Neural progenitor cell (in vitro differentiated cells): ENCODE results near the gene ATAD3A. TPM values are rescaled to one million over a fixed set of nuclear protein-coding genes. Genes with fewer than 3 reads are reported as not detected.
"Not testable (repeated sequence)": the region's sequence is repeated elsewhere in the genome, so short reads cannot be mapped to it uniquely, and the experiment has no call there.

Experiments used
- DNase-seq: peaks from one replicate; pipeline ENCODE4 v3.0.0-alpha.2; 2016; ENCODE audit warnings: low spot score
- H2AFZ ChIP-seq: fragments of 200-600 bp; sonication (generic); replicated peaks from 2 replicates; pipeline ENCODE4 v1.6.1; 2016; ENCODE audit warnings: antibody characterized with exemption
- H3F3A ChIP-seq: fragments of 200-600 bp; sonication (generic); 2 replicates; pipeline ENCODE4 v1.6.1; 2016; ENCODE audit warnings: antibody characterized with exemption, low read depth
- H3K27ac ChIP-seq: fragments of 200-600 bp; sonication (generic); 2 replicates; pipeline ENCODE4 v1.5.1; 2016; ENCODE audit warnings: mild to moderate bottlenecking
- H3K27me3 ChIP-seq: fragments of 200-600 bp; sonication (generic); 2 replicates; pipeline ENCODE4 v1.6.1; 2016; ENCODE audit warnings: mild to moderate bottlenecking, moderate library complexity
- H3K36me3 ChIP-seq: fragments of 200-600 bp; sonication (generic); 2 replicates; pipeline ENCODE4 v1.5.1; 2016
- H3K4me1 ChIP-seq: fragments of 200-600 bp; sonication (generic); 2 replicates; pipeline ENCODE4 v1.6.1; 2016; ENCODE audit warnings: mixed run types
- H3K4me2 ChIP-seq: fragments of 200-600 bp; sonication (generic); 2 replicates; pipeline ENCODE4 v1.6.1; 2016
- H3K4me3 ChIP-seq: fragments of 200-600 bp; sonication (generic); 2 replicates; pipeline ENCODE4 v1.5.1; 2016
- H3K79me2 ChIP-seq: fragments of 200-600 bp; sonication (generic); 2 replicates; pipeline ENCODE4 v1.6.1; 2016; ENCODE audit warnings: low read depth
- H3K9ac ChIP-seq: fragments of 200-600 bp; sonication (generic); 2 replicates; pipeline ENCODE4 v1.6.1; 2016
- H3K9me3 ChIP-seq: fragments of 200-600 bp; sonication (generic); 2 replicates; pipeline ENCODE4 v1.5.1; 2016; ENCODE audit warnings: low read depth
- H4K20me1 ChIP-seq: fragments of 200-600 bp; sonication (generic); 2 replicates; pipeline ENCODE4 v1.6.1; 2016; ENCODE audit warnings: low read depth
- H3K27ac Mint-ChIP-seq: 3 replicates; pipeline ENCODE4 v1.8.0; 2021; ENCODE audit warnings: mixed read lengths
- H3K27me3 Mint-ChIP-seq: 2 replicates; pipeline ENCODE4 v1.8.0; 2022; ENCODE audit warnings: low read depth, mild to moderate bottlenecking, inconsistent platforms, moderate library complexity, mixed read lengths; ENCODE audit not compliant: insufficient read depth
- H3K36me3 Mint-ChIP-seq: 3 replicates; pipeline ENCODE4 v1.8.0; 2021; ENCODE audit warnings: mixed read lengths
- H3K4me1 Mint-ChIP-seq: 3 replicates; pipeline ENCODE4 v1.8.0; 2021; ENCODE audit warnings: mixed read lengths
- H3K4me3 Mint-ChIP-seq: 3 replicates; pipeline ENCODE4 v1.8.0; 2021; ENCODE audit warnings: mild to moderate bottlenecking, moderate library complexity, mixed read lengths
- H3K9me3 Mint-ChIP-seq: 3 replicates; pipeline ENCODE4 v1.8.0; 2020; ENCODE audit warnings: mixed read lengths
- CTCF ChIP-seq: fragments of 200-600 bp; sonication (generic); IDR thresholded peaks from 2 replicates; pipeline ENCODE4 v1.5.1; 2017; ENCODE audit warnings: antibody characterized with exemption, mild to moderate bottlenecking
- EZH2 ChIP-seq: fragments of 200-600 bp; sonication (generic); IDR thresholded peaks from 2 replicates; pipeline ENCODE4 v1.6.1; 2017; ENCODE audit warnings: antibody characterized with exemption, mild to moderate bottlenecking, moderate library complexity
- EZH2phosphoT487 ChIP-seq: fragments of 200-600 bp; sonication (generic); IDR thresholded peaks from 2 replicates; pipeline ENCODE4 v1.6.1; 2017; ENCODE audit warnings: antibody characterized with exemption
- total RNA-seq: library from RNA; depleted of rRNA; stranded (reverse); fragments of >200 nt; gene quantifications from 2 replicates; pipeline ENCODE4 v1.2.3, GENCODE V29; 2015; ENCODE audit warnings: low replicate concordance

Gene ATAD3A
- total RNA-seq, 1 donor from 2014 or later = 7.8 TPM

- no peak overlapping the region for H3K27ac Mint-ChIP-seq
- Histone ChIP-seq H3K27me3 (no peaks in the 10 kb centered on the region), H3K9ac (no peak overlapping the region), H4K20me1 (no peaks in the 10 kb centered on the region), H3F3A (peaks cover 5% of the 10 kb centered on the region), H3K4me2 (no peak overlapping the region), H2AFZ (no peak overlapping the region), H3K4me3 (no peak overlapping the region), H3K36me3 (no peaks in the 10 kb centered on the region), H3K27ac (no peak overlapping the region), H3K79me2 (peaks cover 5% of the 10 kb centered on the region), H3K9me3 (no peaks in the 10 kb centered on the region), H3K4me1 (no peaks in the 10 kb centered on the region)
- H3K36me3 Mint-ChIP-seq = peaks cover 10% of the 10 kb centered on the region
- no peaks in the 10 kb centered on the region for H3K27me3 Mint-ChIP-seq
- no peaks in the 10 kb centered on the region for H3K4me1 Mint-ChIP-seq
- H3K9me3 Mint-ChIP-seq = no peaks in the 10 kb centered on the region
- no peak for DNase-seq
- TF ChIP-seq CTCF (no peak), EZH2 (no peak), EZH2phosphoT487 (no peak)
- H3K4me3 Mint-ChIP-seq = peak overlapping the region; percentile 31
Observed at GRCh38 chr1:1517973-1518620, 6.1 kb downstream of the ATAD3A start.

- not testable (repeated sequence) for H3K36me3 Mint-ChIP-seq, H3K27me3 ChIP-seq, H3K79me2 ChIP-seq, H3K27ac ChIP-seq, H3K4me1 Mint-ChIP-seq, H3K9me3 ChIP-seq, H3K36me3 ChIP-seq, H3K4me1 ChIP-seq, DNase-seq, H4K20me1 ChIP-seq, H3K4me3 ChIP-seq, H3K9ac ChIP-seq, H2AFZ ChIP-seq, H3K4me2 ChIP-seq, H3K27ac Mint-ChIP-seq, H3K9me3 Mint-ChIP-seq, H3K27me3 Mint-ChIP-seq, H3F3A ChIP-seq
- H3K4me3 Mint-ChIP-seq = peak overlapping the region; percentile 66
Observed at GRCh38 chr1:1518621-1519007, 6.7 kb downstream of the ATAD3A start.

GRCh38 chr1:1519805-1520505 lies 8.0 kb downstream of the ATAD3A start:
- not testable (repeated sequence) for H3K36me3 Mint-ChIP-seq, H3K4me3 Mint-ChIP-seq, H3K9me3 Mint-ChIP-seq, H3K9me3 ChIP-seq, H3K27ac ChIP-seq, H3K79me2 ChIP-seq, H3K27me3 Mint-ChIP-seq, H3K27ac Mint-ChIP-seq, H3K27me3 ChIP-seq, H3K36me3 ChIP-seq, H3K4me3 ChIP-seq, H4K20me1 ChIP-seq, H3K9ac ChIP-seq, H3K4me1 ChIP-seq, H2AFZ ChIP-seq, DNase-seq, H3K4me2 ChIP-seq, H3K4me1 Mint-ChIP-seq, H3F3A ChIP-seq

- Mint-ChIP-seq H3K4me3 (no peak overlapping the region), H3K27me3 (no peaks in the 10 kb centered on the region)
- H3K27ac ChIP-seq = no peak overlapping the region
Observed at GRCh38 chr1:1521331-1521730, 9.4 kb downstream of the ATAD3A start.

GRCh38 chr1:1522536-1522935 lies 10.6 kb downstream of the ATAD3A start:
- H3K9me3 Mint-ChIP-seq, H3F3A ChIP-seq, H3K36me3 ChIP-seq, H3K9me3 ChIP-seq, H3K27me3 ChIP-seq, H3K4me2 ChIP-seq, H3K4me1 ChIP-seq, DNase-seq, H4K20me1 ChIP-seq, H3K27ac ChIP-seq, H2AFZ ChIP-seq, H3K9ac ChIP-seq, H3K4me1 Mint-ChIP-seq, H3K4me3 ChIP-seq, H3K4me3 Mint-ChIP-seq, H3K27me3 Mint-ChIP-seq, H3K27ac Mint-ChIP-seq, H3K79me2 ChIP-seq: not testable (repeated sequence)
- H3K36me3 Mint-ChIP-seq = peaks cover 11% of the 10 kb centered on the region

More at GRCh38 chr1:1521331-1521730, 9.4 kb downstream of the ATAD3A start:
- no peak overlapping the region for H3K27ac Mint-ChIP-seq
- DNase-seq = no peak
- peaks cover 5% of the 10 kb centered on the region for H3F3A ChIP-seq
- TF ChIP-seq CTCF = no peak
- no peak for TF ChIP-seq EZH2phosphoT487
- no peak for TF ChIP-seq EZH2
- H3K27me3 ChIP-seq = no peaks in the 10 kb centered on the region
- no peak overlapping the region for H2AFZ ChIP-seq
- no peaks in the 10 kb centered on the region for H3K9me3 ChIP-seq
- H3K4me1 ChIP-seq = no peaks in the 10 kb centered on the region
- H3K36me3 Mint-ChIP-seq = peaks cover 11% of the 10 kb centered on the region
- H3K36me3 ChIP-seq = no peaks in the 10 kb centered on the region
- no peaks in the 10 kb centered on the region for H3K79me2 ChIP-seq
- no peak overlapping the region for H3K9ac ChIP-seq
- H3K4me3 ChIP-seq = no peak overlapping the region
- H3K4me2 ChIP-seq = no peak overlapping the region
- no peaks in the 10 kb centered on the region for H3K4me1 Mint-ChIP-seq
- H3K9me3 Mint-ChIP-seq = no peaks in the 10 kb centered on the region
- H4K20me1 ChIP-seq = no peaks in the 10 kb centered on the region

GRCh38 chr1:1523226-1523625 lies 11.3 kb downstream of the ATAD3A start:
- not testable (repeated sequence) for H3K79me2 ChIP-seq, H3K27me3 Mint-ChIP-seq, H3K9me3 Mint-ChIP-seq, H2AFZ ChIP-seq, H3K27ac ChIP-seq, H3K4me3 Mint-ChIP-seq, H3K36me3 ChIP-seq, H3K4me1 ChIP-seq, H3K27me3 ChIP-seq, H4K20me1 ChIP-seq, H3K9me3 ChIP-seq, H3F3A ChIP-seq, H3K4me3 ChIP-seq, DNase-seq, H3K4me1 Mint-ChIP-seq, H3K36me3 Mint-ChIP-seq, H3K27ac Mint-ChIP-seq, H3K4me2 ChIP-seq, H3K9ac ChIP-seq
